OCI-LY7 (cell line): Measurements from ENCODE around the gene ARAP3. TPM values are rescaled to one million over a fixed set of nuclear protein-coding genes. Genes with fewer than 3 reads are reported as not detected.

Source experiments
- BruUV-seq: library from RNA; stranded (reverse); fragments of 400-500 nt; replicated peaks from 2 replicates; lab custom pipeline; 2021; lab: Mats Ljungman, UMichigan
- CTCF ChIA-PET: fragments of 300-600 bp; sonication (Branson Sonifier 250); formaldehyde crosslinking; loops from one replicate; lab custom pipeline; 2022; ENCODE audit warnings: antibody characterized with exemption; ENCODE audit not compliant: unreplicated experiment; lab: Charles Lee
- POLR2A ChIA-PET: fragments of 300-600 bp; sonication (Branson Sonifier 250); formaldehyde crosslinking; loops from one replicate; lab custom pipeline; 2022; ENCODE audit warnings: antibody characterized with exemption; lab: Charles Lee
- DNase-seq: peaks from one replicate; pipeline ENCODE4 v3.0.0-alpha.2; 2015; ENCODE audit warnings: low spot score
- H2AFZ ChIP-seq: fragments of 200-600 bp; sonication (generic), shearing (Covaris generic); 2 replicates; pipeline ENCODE4 v1.6.1; 2014; ENCODE audit warnings: mild to moderate bottlenecking, antibody characterized with exemption, low read length, moderate library complexity
- H3K27ac ChIP-seq: fragments of 200-600 bp; sonication (generic); 2 replicates; pipeline ENCODE4 v1.5.1; 2014; ENCODE audit warnings: mixed run types, low read depth, mild to moderate bottlenecking, moderate library complexity, low read length, inconsistent platforms; ENCODE audit not compliant: poor library complexity, severe bottlenecking
- H3K36me3 ChIP-seq: fragments of 200-600 bp; sonication (generic); 2 replicates; pipeline ENCODE4 v1.6.1; 2014; ENCODE audit warnings: mild to moderate bottlenecking, antibody characterized with exemption, low read length, moderate library complexity, mixed read lengths; ENCODE audit not compliant: insufficient read depth
- H3K4me1 ChIP-seq: fragments of 200-600 bp; sonication (generic); 2 replicates; pipeline ENCODE4 v1.5.1; 2014; ENCODE audit warnings: mild to moderate bottlenecking, low read length; ENCODE audit not compliant: insufficient read depth, poor library complexity, severe bottlenecking
- H3K4me2 ChIP-seq: fragments of 200-600 bp; sonication (generic); 2 replicates; pipeline ENCODE4 v1.6.1; 2014; ENCODE audit warnings: mild to moderate bottlenecking, low read length
- H3K4me3 ChIP-seq: fragments of 200-600 bp; sonication (generic); 2 replicates; pipeline ENCODE4 v1.5.1; 2014; ENCODE audit warnings: mild to moderate bottlenecking, low read depth, low read length; ENCODE audit not compliant: poor library complexity, severe bottlenecking
- H3K79me2 ChIP-seq: fragments of 200-600 bp; sonication (generic); 2 replicates; pipeline ENCODE4 v1.6.1; 2016; ENCODE audit warnings: low read depth, mild to moderate bottlenecking, low read length, moderate library complexity, mixed read lengths; ENCODE audit not compliant: insufficient read depth
- H3K9me2 ChIP-seq: fragments of 200-600 bp; sonication (generic); 2 replicates; pipeline ENCODE4 v1.6.1; 2016; ENCODE audit warnings: mild to moderate bottlenecking, low read length, mixed read lengths; ENCODE audit not compliant: insufficient read depth
- H3K9me3 ChIP-seq: fragments of 200-600 bp; sonication (generic); 2 replicates; pipeline ENCODE4 v1.6.1; 2014; ENCODE audit warnings: mild to moderate bottlenecking, mixed run types, low read length, mixed read lengths
- H4K20me1 ChIP-seq: fragments of 200-600 bp; sonication (generic); 2 replicates; pipeline ENCODE4 v1.6.1; 2014; ENCODE audit warnings: mild to moderate bottlenecking, antibody characterized with exemption, low read length, moderate library complexity, mixed read lengths; ENCODE audit not compliant: insufficient read depth
- EZH2phosphoT487 ChIP-seq: fragments of 200-600 bp; sonication (generic); IDR thresholded peaks from 2 replicates; pipeline ENCODE4 v1.6.1; 2018; ENCODE audit warnings: low read depth, borderline replicate concordance, mild to moderate bottlenecking, mixed run types, antibody characterized with exemption, low read length, moderate library complexity, mixed read lengths
- intact Hi-C: fragments of 100-400 bp; cut with micrococcal nuclease; formaldehyde crosslinking; loops from one replicate; pipeline ENCODE4 v1.10.0; 2022; ENCODE audit not compliant: unreplicated experiment
- total RNA-seq, 2 experiments: library from RNA; depleted of rRNA in 1 of 2; stranded (reverse); fragments of >200 nt in 1 of 2; shearing (Covaris generic) in 1 of 2; gene quantifications; 2 replicates each; pipeline ENCODE4 v1.2.3, GENCODE V29; 2014 to 2022
- TF ChIP-seq, protein P1 (sequence below): fragments of 200-600 bp; sonication (generic); conservative IDR thresholded peaks from 2 replicates; pipeline ENCODE4 v1.5.1; 2014; ENCODE audit warnings: mild to moderate bottlenecking, antibody characterized with exemption, low read length, moderate library complexity, mixed read lengths

The ARAP3 gene
- total RNA-seq, 2 experiments from 2014 or later = not detected

- POLR2A ChIA-PET = no interaction called here
- no peaks in the 10 kb centered on the region for H3K9me2 ChIP-seq
- no TSS peak for BruUV-seq
- H3K4me1 ChIP-seq = no peaks in the 10 kb centered on the region
- no peak for TF ChIP-seq EZH2phosphoT487
- TF ChIP-seq, protein P1, sequence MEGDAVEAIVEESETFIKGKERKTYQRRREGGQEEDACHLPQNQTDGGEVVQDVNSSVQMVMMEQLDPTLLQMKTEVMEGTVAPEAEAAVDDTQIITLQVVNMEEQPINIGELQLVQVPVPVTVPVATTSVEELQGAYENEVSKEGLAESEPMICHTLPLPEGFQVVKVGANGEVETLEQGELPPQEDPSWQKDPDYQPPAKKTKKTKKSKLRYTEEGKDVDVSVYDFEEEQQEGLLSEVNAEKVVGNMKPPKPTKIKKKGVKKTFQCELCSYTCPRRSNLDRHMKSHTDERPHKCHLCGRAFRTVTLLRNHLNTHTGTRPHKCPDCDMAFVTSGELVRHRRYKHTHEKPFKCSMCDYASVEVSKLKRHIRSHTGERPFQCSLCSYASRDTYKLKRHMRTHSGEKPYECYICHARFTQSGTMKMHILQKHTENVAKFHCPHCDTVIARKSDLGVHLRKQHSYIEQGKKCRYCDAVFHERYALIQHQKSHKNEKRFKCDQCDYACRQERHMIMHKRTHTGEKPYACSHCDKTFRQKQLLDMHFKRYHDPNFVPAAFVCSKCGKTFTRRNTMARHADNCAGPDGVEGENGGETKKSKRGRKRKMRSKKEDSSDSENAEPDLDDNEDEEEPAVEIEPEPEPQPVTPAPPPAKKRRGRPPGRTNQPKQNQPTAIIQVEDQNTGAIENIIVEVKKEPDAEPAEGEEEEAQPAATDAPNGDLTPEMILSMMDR = no peak
- H3K4me2 ChIP-seq = no peak overlapping the region
- DNase-seq = no peak
- CTCF ChIA-PET = no interaction called here
- H3K9me3 ChIP-seq = no peaks in the 10 kb centered on the region
- H4K20me1 ChIP-seq = no peaks in the 10 kb centered on the region
- H2AFZ ChIP-seq = no peak overlapping the region
- no peaks in the 10 kb centered on the region for H3K79me2 ChIP-seq
- no peak overlapping the region for H3K4me3 ChIP-seq
- intact Hi-C loops = no loop called here
- no peaks in the 10 kb centered on the region for H3K36me3 ChIP-seq
- no peak overlapping the region for H3K27ac ChIP-seq
Measured at GRCh38 chr5:141707510-141707909, 25.5 kb upstream of the ARAP3 start.

DNA sequence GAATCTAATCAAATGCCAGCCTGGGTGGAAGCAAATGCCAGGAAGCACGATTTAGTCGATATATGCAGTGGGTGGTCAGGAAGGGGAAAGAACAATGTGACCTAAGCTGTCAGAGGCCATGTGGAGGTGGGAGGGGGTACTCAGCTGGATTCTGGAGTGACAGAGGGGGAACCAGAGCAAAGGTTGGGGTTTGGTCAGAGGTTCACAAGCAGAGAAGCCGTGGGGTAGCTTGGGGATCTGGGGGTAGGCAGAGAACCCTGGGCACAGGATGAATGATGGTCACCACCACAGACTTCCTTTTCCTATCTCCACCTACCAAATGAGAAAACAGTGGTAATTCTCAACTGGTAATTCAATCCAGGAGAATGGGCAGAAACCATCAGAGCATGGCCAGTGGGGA, 24.1 kb upstream of the ARAP3 start:
- H4K20me1 ChIP-seq = no peaks in the 10 kb centered on the region
- BruUV-seq = no TSS peak
- H2AFZ ChIP-seq = no peak overlapping the region
- ChIA-PET POLR2A (no interaction called here), CTCF (no interaction called here)
- H3K4me1 ChIP-seq = no peaks in the 10 kb centered on the region
- H3K9me2 ChIP-seq = no peaks in the 10 kb centered on the region
- H3K36me3 ChIP-seq = no peaks in the 10 kb centered on the region
- no peak for DNase-seq
- H3K4me2 ChIP-seq = no peak overlapping the region
- intact Hi-C loops = no loop called here
- H3K27ac ChIP-seq = no peak overlapping the region
- H3K4me3 ChIP-seq = no peak overlapping the region
- H3K79me2 ChIP-seq = no peaks in the 10 kb centered on the region
- no peaks in the 10 kb centered on the region for H3K9me3 ChIP-seq
- TF ChIP-seq, protein P1 = no peak
- no peak for TF ChIP-seq EZH2phosphoT487

- Histone ChIP-seq H3K9me2 (no peaks in the 10 kb centered on the region), H3K4me3 (no peak overlapping the region), H3K79me2 (no peaks in the 10 kb centered on the region), H3K9me3 (no peaks in the 10 kb centered on the region), H3K4me2 (no peak overlapping the region), H3K27ac (no peak overlapping the region), H3K4me1 (no peaks in the 10 kb centered on the region), H2AFZ (no peak overlapping the region), H3K36me3 (no peaks in the 10 kb centered on the region), H4K20me1 (no peaks in the 10 kb centered on the region)
- intact Hi-C loops = no loop called here
- ChIA-PET POLR2A (no interaction called here), CTCF (no interaction called here)
- BruUV-seq = no TSS peak
- no peak for TF ChIP-seq EZH2phosphoT487
- TF ChIP-seq, protein P1 = no peak
- no peak for DNase-seq
Measured at GRCh38 chr5:141705469-141705868, 23.4 kb upstream of the ARAP3 start.
